AG04450 (cell line): ENCODE data around the gene MFSD2A. TPM values are rescaled to one million over a fixed set of nuclear protein-coding genes. Genes with fewer than 3 reads are reported as not detected.

ENCODE experiments used
- CTCF ChIA-PET: fragments of 300-600, 350-600 bp; formaldehyde crosslinking; extraction: SDS; loops from one replicate; lab custom pipeline; 2022; ENCODE audit warnings: antibody characterized with exemption, inconsistent platforms; lab: Charles Lee
- POLR2A ChIA-PET: fragments of 350-600 bp; formaldehyde crosslinking; extraction: SDS; loops from one replicate; lab custom pipeline; 2021; ENCODE audit warnings: antibody characterized with exemption, inconsistent platforms; lab: Yijun Ruan, JAX
- DNase-seq: peaks from one replicate; pipeline ENCODE4 v3.0.0-alpha.2; 2011; ENCODE audit warnings: low read depth, low spot score
- H3K27ac ChIP-seq: one replicate; pipeline ENCODE4 v1.5.1; 2012; ENCODE audit warnings: low read depth, low read length, control low read depth
- H3K27me3 ChIP-seq: one replicate; pipeline ENCODE4 v1.6.0; 2012; ENCODE audit warnings: low read length; ENCODE audit not compliant: control insufficient read depth, insufficient read depth
- H3K4me3 ChIP-seq: 2 replicates; pipeline ENCODE4 v1.5.1; 2011; ENCODE audit warnings: mild to moderate bottlenecking, low read depth, low read length, control low read depth
- H3K9me3 ChIP-seq: 2 replicates; pipeline ENCODE4 v1.5.1; 2012; ENCODE audit warnings: low read length; ENCODE audit not compliant: control insufficient read depth, insufficient read depth
- polyA plus RNA-seq: library from polyadenylated mRNA; depleted of rRNA; stranded (reverse); fragments of >200 nt; gene quantifications from 2 replicates; pipeline ENCODE4 v1.2.3, GENCODE V29; 2011
- TF ChIP-seq, protein P1 (sequence below): IDR thresholded peaks from 2 replicates; pipeline ENCODE4 v1.5.1; 2011; ENCODE audit warnings: low read depth, low read length, control low read depth, inconsistent platforms

The MFSD2A gene
- polyA plus RNA-seq, 1 experiment, result 1.6 TPM

DNA sequence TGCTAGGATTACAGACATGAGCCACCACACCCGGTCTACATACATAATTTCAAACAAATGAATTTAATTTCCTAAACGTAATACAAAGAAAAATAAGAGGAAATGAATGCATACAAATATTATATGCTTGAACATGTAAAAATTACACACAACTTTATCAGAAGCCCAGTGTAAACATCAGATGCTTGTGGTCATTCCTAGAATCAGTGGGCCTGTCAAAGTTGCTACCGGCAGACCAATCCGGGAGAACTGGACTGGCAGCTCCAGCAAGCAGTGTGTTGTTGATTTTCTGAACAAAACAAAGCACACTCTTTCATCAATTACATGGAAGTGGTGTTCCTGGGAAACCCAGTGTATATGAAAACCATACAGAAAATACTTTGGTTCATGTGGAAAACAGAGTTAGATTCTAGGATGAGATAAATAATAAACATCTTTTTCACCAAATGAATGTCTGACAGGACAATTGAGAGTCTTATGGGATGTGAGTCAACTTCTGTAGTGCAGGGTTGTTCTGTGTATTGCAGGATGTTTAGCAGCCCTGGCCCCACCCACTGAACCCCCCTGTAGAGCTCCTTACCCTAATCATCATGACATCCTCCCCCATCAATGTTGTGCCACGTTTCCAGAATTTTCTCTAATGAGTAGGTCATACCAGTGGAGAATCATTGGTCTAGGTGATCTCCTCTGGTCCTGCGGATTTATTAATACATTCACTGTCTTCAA, 33.8 kb downstream of the MFSD2A start:
- Histone ChIP-seq H3K9me3 (no peaks in the 10 kb centered on the region), H3K27ac (no peak overlapping the region), H3K27me3 (no peaks in the 10 kb centered on the region), H3K4me3 (no peak overlapping the region)
- TF ChIP-seq, protein P1, sequence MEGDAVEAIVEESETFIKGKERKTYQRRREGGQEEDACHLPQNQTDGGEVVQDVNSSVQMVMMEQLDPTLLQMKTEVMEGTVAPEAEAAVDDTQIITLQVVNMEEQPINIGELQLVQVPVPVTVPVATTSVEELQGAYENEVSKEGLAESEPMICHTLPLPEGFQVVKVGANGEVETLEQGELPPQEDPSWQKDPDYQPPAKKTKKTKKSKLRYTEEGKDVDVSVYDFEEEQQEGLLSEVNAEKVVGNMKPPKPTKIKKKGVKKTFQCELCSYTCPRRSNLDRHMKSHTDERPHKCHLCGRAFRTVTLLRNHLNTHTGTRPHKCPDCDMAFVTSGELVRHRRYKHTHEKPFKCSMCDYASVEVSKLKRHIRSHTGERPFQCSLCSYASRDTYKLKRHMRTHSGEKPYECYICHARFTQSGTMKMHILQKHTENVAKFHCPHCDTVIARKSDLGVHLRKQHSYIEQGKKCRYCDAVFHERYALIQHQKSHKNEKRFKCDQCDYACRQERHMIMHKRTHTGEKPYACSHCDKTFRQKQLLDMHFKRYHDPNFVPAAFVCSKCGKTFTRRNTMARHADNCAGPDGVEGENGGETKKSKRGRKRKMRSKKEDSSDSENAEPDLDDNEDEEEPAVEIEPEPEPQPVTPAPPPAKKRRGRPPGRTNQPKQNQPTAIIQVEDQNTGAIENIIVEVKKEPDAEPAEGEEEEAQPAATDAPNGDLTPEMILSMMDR, result no peak
- ChIA-PET CTCF (interaction anchor here (0.7 to 1.2 kb wide), 3 partner anchors 15 to 696 kb away, joined by 3 to 5 read pairs (median 3); no protein-coding TSS in a partner anchor), POLR2A (no interaction called here)
- peak; percentile 6 for DNase-seq

DNA sequence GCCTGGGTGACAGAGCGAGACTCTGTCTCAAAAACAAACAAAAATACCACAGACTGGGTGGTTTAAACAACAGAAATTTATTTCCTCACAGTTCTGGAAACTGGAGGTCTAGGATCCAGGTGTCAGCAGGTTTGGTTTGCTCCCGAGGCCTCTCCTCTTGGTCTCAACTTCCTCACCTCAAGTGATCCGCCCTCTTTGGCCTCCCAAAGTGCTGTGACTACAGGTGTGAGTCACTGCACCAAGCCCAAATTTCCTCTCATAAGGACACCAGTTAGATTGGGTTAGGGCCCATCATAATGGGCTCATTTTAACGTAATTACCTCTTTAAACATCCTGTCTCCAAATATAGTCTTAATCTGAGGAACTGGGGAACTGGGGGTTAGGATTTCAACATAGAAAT, 35.5 kb downstream of the MFSD2A start:
- TF ChIP-seq, protein P1, result no peak
- no peak for DNase-seq
- H3K27me3 ChIP-seq, result no peaks in the 10 kb centered on the region
- ChIA-PET CTCF (interaction anchor here (0.7 to 1.2 kb wide), 2 partner anchors 16 to 137 kb away, joined by 3 to 5 read pairs; no protein-coding TSS in a partner anchor), POLR2A (no interaction called here)
- no peak overlapping the region for H3K27ac ChIP-seq
- no peak overlapping the region for H3K4me3 ChIP-seq
- no peaks in the 10 kb centered on the region for H3K9me3 ChIP-seq

DNA sequence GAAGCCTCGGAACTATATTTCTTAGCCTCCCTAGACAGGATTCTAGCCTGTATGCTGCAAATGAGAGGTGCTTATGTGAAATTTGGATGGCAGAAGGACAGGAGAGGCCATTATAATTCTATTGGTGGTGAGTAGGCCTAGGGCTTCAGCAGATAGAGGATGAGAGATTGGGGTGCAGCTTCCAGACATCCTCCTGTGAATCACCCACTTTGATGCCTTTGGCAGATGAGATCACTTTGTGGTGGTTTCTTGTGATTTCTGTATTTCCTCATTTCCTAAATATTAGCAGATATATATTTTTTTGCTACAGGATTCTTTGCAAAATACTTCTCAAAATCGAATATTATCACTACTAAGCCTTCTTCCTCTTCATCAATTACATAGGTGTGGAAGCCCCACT, 37.3 kb downstream of the MFSD2A start:
- ChIA-PET POLR2A (no interaction called here), CTCF (interaction anchor here (1.2 to 1.7 kb wide), 3 partner anchors 19 to 72 kb away, joined by 3 to 4 read pairs (median 3); no protein-coding TSS in a partner anchor)
- no peak overlapping the region for H3K4me3 ChIP-seq

DNA sequence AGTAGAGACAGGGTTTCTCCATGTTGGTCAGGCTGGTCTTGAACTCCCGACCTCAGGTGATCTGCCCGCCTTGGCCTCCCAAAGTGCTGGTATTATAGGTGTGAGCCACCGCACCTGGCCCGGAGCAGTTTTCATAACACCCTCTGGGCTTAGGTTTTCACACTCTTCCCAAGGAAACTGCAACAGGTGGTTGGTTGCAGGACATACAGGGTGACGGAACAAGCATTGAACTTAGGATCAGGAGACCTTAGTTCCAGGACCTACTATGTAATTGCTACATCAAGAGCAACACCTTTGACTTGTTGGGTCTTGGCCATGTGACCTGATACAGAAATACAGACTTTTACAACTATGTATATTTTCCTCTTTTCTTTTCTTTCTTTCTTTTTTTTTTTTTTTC, 37.9 kb downstream of the MFSD2A start:
- no peak overlapping the region for H3K27ac ChIP-seq
- H3K9me3 ChIP-seq, result no peaks in the 10 kb centered on the region
- CTCF ChIA-PET, result no interaction called here
- TF ChIP-seq, protein P1, result no peak
- H3K27me3 ChIP-seq, result no peaks in the 10 kb centered on the region
- H3K4me3 ChIP-seq, result no peak overlapping the region
- DNase-seq, result no peak
- POLR2A ChIA-PET, result interaction anchor here (0.7 kb wide), 1 partner anchor 11 kb away, joined by 5 read pairs; no protein-coding TSS in a partner anchor

More for the DNA sequence above, 37.3 kb downstream of the MFSD2A start:
- DNase-seq, result no peak
- TF ChIP-seq, protein P1, result no peak
- no peak overlapping the region for H3K27ac ChIP-seq
- no peaks in the 10 kb centered on the region for H3K27me3 ChIP-seq
- H3K9me3 ChIP-seq, result no peaks in the 10 kb centered on the region

DNA sequence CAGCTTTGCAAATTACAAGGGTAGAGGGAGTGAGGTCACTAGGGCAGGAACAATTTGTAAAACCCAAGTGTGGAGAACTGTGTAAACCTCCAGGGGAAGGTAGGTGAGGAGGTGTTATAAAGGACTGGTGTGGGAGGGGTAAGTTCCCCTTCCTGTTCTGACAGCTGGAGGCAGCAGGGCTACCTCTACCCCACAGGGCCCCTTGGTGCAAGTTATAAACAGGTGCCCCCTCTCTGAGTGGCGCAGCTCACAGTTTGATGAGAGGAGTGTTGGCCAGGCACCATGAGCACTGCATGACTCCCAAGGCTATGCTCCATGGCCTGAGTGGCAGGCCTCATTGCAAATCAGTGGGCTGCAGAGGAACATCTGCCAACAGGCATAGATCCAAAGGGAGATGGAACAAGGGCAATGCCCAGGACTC, 41.0 kb downstream of the MFSD2A start:
- no peaks in the 10 kb centered on the region for H3K27me3 ChIP-seq
- H3K4me3 ChIP-seq, result no peak overlapping the region
- TF ChIP-seq, protein P1, result no peak
- ChIA-PET POLR2A (no interaction called here), CTCF (no interaction called here)
- no peaks in the 10 kb centered on the region for H3K9me3 ChIP-seq
- no peak overlapping the region for H3K27ac ChIP-seq
- no peak for DNase-seq
